MCF 10A (cell line): ENCODE results near the gene DHCR24. TPM values are rescaled to one million over a fixed set of nuclear protein-coding genes. Genes with fewer than 3 reads are reported as not detected.
A peak's percentile ranks its signal among the peaks of the same experiment; 100 is the strongest.

Experiments
- BruUV-seq: library from RNA; stranded (reverse); fragments of 400-500 nt; replicated peaks from 2 replicates; lab custom pipeline; 2021; lab: Mats Ljungman, UMichigan
- CTCF ChIA-PET: fragments of 300-600 bp; sonication (Branson Sonifier 250); formaldehyde crosslinking; extraction: SDS; loops from one replicate; lab custom pipeline; 2021; ENCODE audit warnings: antibody characterized with exemption, inconsistent platforms; lab: Yijun Ruan, JAX
- POLR2A ChIA-PET: fragments of 300-600, 350-650 bp; sonication (Branson Sonifier 250); formaldehyde crosslinking; extraction: SDS; loops from one replicate; lab custom pipeline; 2020; ENCODE audit warnings: antibody characterized with exemption, inconsistent platforms; lab: Yijun Ruan, JAX
- DNase-seq: peaks from one replicate; pipeline ENCODE4 v3.0.0-alpha.2; 2018; ENCODE audit not compliant: unreplicated experiment
- H3K27ac Mint-ChIP-seq: one replicate; pipeline ENCODE4 v1.8.0; 2022; ENCODE audit warnings: mild to moderate bottlenecking, low read depth, mixed read lengths; ENCODE audit not compliant: unreplicated experiment
- H3K27me3 Mint-ChIP-seq: one replicate; pipeline ENCODE4 v1.8.0; 2022; ENCODE audit warnings: mixed read lengths; ENCODE audit not compliant: insufficient read depth, unreplicated experiment
- H3K36me3 Mint-ChIP-seq: one replicate; pipeline ENCODE4 v1.8.0; 2022; ENCODE audit warnings: mild to moderate bottlenecking, moderate library complexity, mixed read lengths; ENCODE audit not compliant: insufficient read depth, unreplicated experiment
- H3K4me1 Mint-ChIP-seq: one replicate; pipeline ENCODE4 v1.8.0; 2022; ENCODE audit warnings: mixed read lengths; ENCODE audit not compliant: insufficient read depth, unreplicated experiment
- H3K4me3 Mint-ChIP-seq: one replicate; pipeline ENCODE4 v1.8.0; 2022; ENCODE audit warnings: mild to moderate bottlenecking, moderate library complexity, mixed read lengths; ENCODE audit not compliant: unreplicated experiment
- H3K9me3 Mint-ChIP-seq: one replicate; pipeline ENCODE4 v1.8.0; 2022; ENCODE audit warnings: mixed read lengths; ENCODE audit not compliant: unreplicated experiment
- intact Hi-C: fragments of 100-400 bp; cut with micrococcal nuclease; formaldehyde crosslinking; loops from 2 replicates; pipeline ENCODE4 v1.14.1; 2022
- total RNA-seq: library from RNA; stranded (reverse); gene quantifications from 2 replicates; pipeline ENCODE4 v1.2.3, GENCODE V29; 2022
- TF ChIP-seq, protein P1 (sequence below): fragments of 200-600 bp; IDR thresholded peaks from one replicate; pipeline ENCODE4 v1.8.0; 2022; ENCODE audit warnings: antibody characterized with exemption, mild to moderate bottlenecking; ENCODE audit not compliant: unreplicated experiment

The DHCR24 gene
- total RNA-seq, 1 experiment from 2014 or later = 135 TPM

DNA sequence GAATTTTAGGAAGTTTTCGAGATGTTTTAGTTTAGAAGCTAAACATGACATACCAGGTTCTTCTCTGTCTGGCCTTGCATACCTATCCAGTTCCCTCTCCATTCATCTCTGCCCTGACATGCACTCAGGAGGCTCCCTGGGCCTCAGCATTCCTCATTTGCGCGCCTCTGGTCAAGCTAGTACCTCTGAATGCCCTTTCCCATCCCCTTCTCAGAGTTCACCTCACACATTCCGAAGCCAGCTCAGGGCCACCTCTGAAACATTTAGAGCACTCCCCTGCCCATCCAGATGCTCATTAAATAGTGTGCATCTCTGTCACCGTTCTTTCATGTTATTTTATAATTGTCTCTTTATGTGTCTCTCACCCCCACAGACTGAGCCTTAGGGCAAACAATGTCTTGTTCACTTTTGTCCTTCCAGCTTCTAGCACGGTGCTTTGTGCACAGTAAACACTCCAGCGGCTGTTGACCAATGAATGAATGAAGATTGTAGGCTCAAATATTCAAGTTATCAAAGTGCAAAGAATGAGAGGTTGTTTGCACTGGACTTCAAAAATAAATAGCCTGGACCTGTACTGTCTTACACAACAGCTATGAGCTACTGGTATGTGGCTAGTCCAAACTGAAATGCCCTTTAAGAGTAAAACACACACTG, 1.2 kb upstream of the DHCR24 start:
- no peak for DNase-seq
- H3K4me3 Mint-ChIP-seq = peak overlapping the region; percentile 99
- ChIA-PET POLR2A (interaction anchor here (1.1 to 5.7 kb wide), 13 partner anchors 8 to 943 kb away, joined by 3 to 65 read pairs (median 13); no protein-coding TSS in a partner anchor), CTCF (interaction anchor here (0.7 to 6.3 kb wide), 7 partner anchors 9 to 134 kb away, joined by 3 to 58 read pairs (median 3); partner anchors contain the start of gene TTC22)
- no TSS peak for BruUV-seq
- intact Hi-C loops = no loop called here
- H3K27ac Mint-ChIP-seq = peak overlapping the region; percentile 90
- H3K4me1 Mint-ChIP-seq = peaks cover 37% of the 10 kb centered on the region
- H3K27me3 Mint-ChIP-seq = no peaks in the 10 kb centered on the region
- TF ChIP-seq, protein P1, sequence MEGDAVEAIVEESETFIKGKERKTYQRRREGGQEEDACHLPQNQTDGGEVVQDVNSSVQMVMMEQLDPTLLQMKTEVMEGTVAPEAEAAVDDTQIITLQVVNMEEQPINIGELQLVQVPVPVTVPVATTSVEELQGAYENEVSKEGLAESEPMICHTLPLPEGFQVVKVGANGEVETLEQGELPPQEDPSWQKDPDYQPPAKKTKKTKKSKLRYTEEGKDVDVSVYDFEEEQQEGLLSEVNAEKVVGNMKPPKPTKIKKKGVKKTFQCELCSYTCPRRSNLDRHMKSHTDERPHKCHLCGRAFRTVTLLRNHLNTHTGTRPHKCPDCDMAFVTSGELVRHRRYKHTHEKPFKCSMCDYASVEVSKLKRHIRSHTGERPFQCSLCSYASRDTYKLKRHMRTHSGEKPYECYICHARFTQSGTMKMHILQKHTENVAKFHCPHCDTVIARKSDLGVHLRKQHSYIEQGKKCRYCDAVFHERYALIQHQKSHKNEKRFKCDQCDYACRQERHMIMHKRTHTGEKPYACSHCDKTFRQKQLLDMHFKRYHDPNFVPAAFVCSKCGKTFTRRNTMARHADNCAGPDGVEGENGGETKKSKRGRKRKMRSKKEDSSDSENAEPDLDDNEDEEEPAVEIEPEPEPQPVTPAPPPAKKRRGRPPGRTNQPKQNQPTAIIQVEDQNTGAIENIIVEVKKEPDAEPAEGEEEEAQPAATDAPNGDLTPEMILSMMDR = no peak
- H3K9me3 Mint-ChIP-seq = no peaks in the 10 kb centered on the region
- peaks cover 13% of the 10 kb centered on the region for H3K36me3 Mint-ChIP-seq

DNA sequence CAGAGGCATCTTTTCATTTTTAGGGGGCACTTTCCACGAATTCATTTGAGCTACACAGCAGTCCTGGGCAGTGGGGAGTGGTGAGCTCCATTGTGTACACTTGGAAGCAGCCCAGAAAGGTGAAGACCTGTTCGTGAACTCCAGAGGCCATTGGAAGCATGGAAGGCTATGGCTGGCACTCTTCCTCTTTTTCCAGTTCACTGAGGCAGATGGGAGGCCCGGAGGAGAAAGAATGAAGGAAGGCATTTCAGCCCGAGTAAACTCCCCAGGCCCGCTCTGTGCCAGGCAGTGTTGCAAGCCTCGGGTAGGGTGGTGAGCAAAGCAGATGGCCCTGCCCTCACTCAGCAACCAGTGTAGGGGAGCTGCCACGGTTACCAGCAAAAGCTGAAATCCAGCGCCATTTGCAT, 673 bp upstream of the DHCR24 start:
- peak overlapping the region; percentile 99 for H3K4me3 Mint-ChIP-seq
- POLR2A ChIA-PET = interaction anchor here (0.8 to 5.7 kb wide), 19 partner anchors 8 to 943 kb away, joined by 3 to 65 read pairs (median 8); no protein-coding TSS in a partner anchor
- H3K4me1 Mint-ChIP-seq = peaks cover 42% of the 10 kb centered on the region
- TSS peak; percentile 42 for BruUV-seq
- peak; percentile 70 for DNase-seq
- CTCF ChIA-PET = interaction anchor here (0.7 to 6.3 kb wide), 7 partner anchors 9 to 108 kb away, joined by 3 to 58 read pairs (median 3); partner anchors contain the start of gene TTC22
- H3K27ac Mint-ChIP-seq = peak overlapping the region; percentile 90
- no peaks in the 10 kb centered on the region for H3K27me3 Mint-ChIP-seq
- intact Hi-C loops = loop anchor here (2.0 kb wide), 1 partner anchor 31 kb away; no protein-coding TSS in a partner anchor
- H3K9me3 Mint-ChIP-seq = no peaks in the 10 kb centered on the region
- H3K36me3 Mint-ChIP-seq = peaks cover 18% of the 10 kb centered on the region
- TF ChIP-seq, protein P1 = no peak

DNA sequence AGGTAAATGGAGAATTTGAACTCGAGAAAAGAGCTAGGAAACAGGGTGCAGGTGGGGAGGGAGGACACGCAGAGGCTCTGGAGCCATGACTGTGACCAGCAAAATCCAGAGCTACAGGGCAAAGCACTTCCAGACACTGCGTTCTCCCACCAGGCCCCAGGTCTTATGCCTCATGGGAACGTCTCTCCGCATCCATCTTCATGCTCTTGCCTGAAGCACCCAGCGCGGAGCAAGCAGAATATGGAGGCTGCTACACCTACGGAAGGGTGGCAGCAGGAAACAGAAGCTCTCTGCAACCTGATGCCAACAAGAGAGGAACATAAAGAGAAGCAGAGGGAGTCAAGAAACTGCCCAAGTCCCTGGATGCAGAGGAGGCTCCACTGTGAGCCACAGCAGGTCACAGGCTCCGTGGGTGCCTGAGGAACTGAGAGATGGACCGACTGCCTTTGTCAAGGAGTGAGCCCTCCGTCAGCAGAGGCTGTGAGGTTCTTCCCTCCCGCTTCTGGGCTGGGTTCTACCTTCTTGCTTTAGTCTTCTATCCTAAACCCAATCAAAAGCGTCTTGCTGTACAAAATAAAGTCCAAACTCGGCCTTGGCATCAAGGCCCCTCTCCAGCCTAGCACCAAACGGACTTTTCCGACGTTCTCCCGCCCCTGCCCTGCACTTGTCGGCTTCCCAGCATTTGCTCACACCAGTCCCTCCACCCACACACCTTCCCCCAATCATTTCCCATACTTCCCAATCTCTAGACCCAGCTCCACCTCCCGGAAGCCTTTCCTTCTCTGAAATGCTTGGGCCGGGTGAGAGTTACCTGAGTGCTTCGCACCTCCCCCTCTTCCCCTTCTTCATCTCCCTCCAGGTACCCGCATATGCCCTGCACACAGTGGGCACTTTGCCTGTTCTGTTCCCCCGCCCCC, 930 bp downstream of the DHCR24 start:
- no peaks in the 10 kb centered on the region for H3K27me3 Mint-ChIP-seq
- POLR2A ChIA-PET = interaction anchor here (0.6 to 5.7 kb wide), 30 partner anchors 8 to 1049 kb away, joined by 3 to 65 read pairs (median 4); partner anchors contain the start of genes TCEANC2, TMEM59 and TTC4
- DNase-seq = peak; percentile 88
- BruUV-seq = TSS peak; percentile 12
- H3K27ac Mint-ChIP-seq = peak overlapping the region; percentile 90
- no peaks in the 10 kb centered on the region for H3K9me3 Mint-ChIP-seq
- H3K4me1 Mint-ChIP-seq = peaks cover 56% of the 10 kb centered on the region
- TF ChIP-seq, protein P1 = no peak
- CTCF ChIA-PET = interaction anchor here (0.6 to 6.3 kb wide), 5 partner anchors 14 to 64 kb away, joined by 3 to 58 read pairs (median 4); no protein-coding TSS in a partner anchor
- H3K4me3 Mint-ChIP-seq = peak overlapping the region; percentile 99
- intact Hi-C loops = loop anchor here (1.0 to 2.0 kb wide), 2 partner anchors 29 to 59 kb away; no protein-coding TSS in a partner anchor
- peaks cover 30% of the 10 kb centered on the region for H3K36me3 Mint-ChIP-seq
